NCI-H1417 (cell line): ENCODE data around the gene TMEM178B.
A peak's percentile ranks its signal among the peaks of the same experiment; 100 is the strongest.

Source experiments
- DNase-seq, 3 experiments: peaks; one replicate each; lab custom pipeline; 2025; lab: John Stamatoyannopoulos, UW

TMEM178B gene

GRCh38 chr7:141263983-141264382 lies 190.1 kb downstream of the TMEM178B start:
- DNase-seq: no peak

GRCh38 chr7:141264511-141264910 lies 190.6 kb downstream of the TMEM178B start:
- DNase-seq: no peak

- no peak for DNase-seq
Measured at GRCh38 chr7:141265668-141266067, 191.8 kb downstream of the TMEM178B start.

- DNase-seq: peak in 1 of 3 experiments; percentile 51
Measured at GRCh38 chr7:141268614-141269013, 194.8 kb downstream of the TMEM178B start.

GRCh38 chr7:141271451-141271850 lies 197.6 kb downstream of the TMEM178B start:
- no peak for DNase-seq

- no peak for DNase-seq
Measured at GRCh38 chr7:141272417-141272816, 198.6 kb downstream of the TMEM178B start.

GRCh38 chr7:141275350-141275749 lies 201.5 kb downstream of the TMEM178B start:
- no peak for DNase-seq

GRCh38 chr7:141276031-141276430 lies 202.2 kb downstream of the TMEM178B start:
- DNase-seq: no peak

GRCh38 chr7:141280100-141280499 lies 206.2 kb downstream of the TMEM178B start:
- DNase-seq: peak in 1 of 3 experiments; percentile 37

GRCh38 chr7:141281311-141281710 lies 207.4 kb downstream of the TMEM178B start:
- DNase-seq: no peak

- DNase-seq: no peak
Measured at GRCh38 chr7:141286522-141286921, 212.7 kb downstream of the TMEM178B start.

- DNase-seq: no peak
Measured at GRCh38 chr7:141287936-141288335, 214.1 kb downstream of the TMEM178B start.

GRCh38 chr7:141288626-141289025 lies 214.8 kb downstream of the TMEM178B start:
- DNase-seq: peak in 1 of 3 experiments; percentile 73

GRCh38 chr7:141290365-141290764 lies 216.5 kb downstream of the TMEM178B start:
- no peak for DNase-seq

- DNase-seq: no peak
Measured at GRCh38 chr7:141290973-141291372, 217.1 kb downstream of the TMEM178B start.

- DNase-seq: no peak
Measured at GRCh38 chr7:141291541-141291940, 217.7 kb downstream of the TMEM178B start.

- DNase-seq: no peak
Measured at GRCh38 chr7:141294143-141294829, 220.4 kb downstream of the TMEM178B start.

GRCh38 chr7:141295367-141295895 lies 221.6 kb downstream of the TMEM178B start:
- DNase-seq: peak in 2 of 3 experiments; percentile 49 to 99

- DNase-seq: no peak
Measured at GRCh38 chr7:141300816-141301215, 227.0 kb downstream of the TMEM178B start.

- DNase-seq: no peak
Measured at GRCh38 chr7:141301544-141301943, 227.7 kb downstream of the TMEM178B start.

- DNase-seq: no peak
Measured at GRCh38 chr7:141302617-141303016, 228.8 kb downstream of the TMEM178B start.

GRCh38 chr7:141304291-141304690 lies 230.4 kb downstream of the TMEM178B start:
- no peak for DNase-seq

GRCh38 chr7:141306081-141306480 lies 232.2 kb downstream of the TMEM178B start:
- DNase-seq: peak in 1 of 3 experiments; percentile 79

- DNase-seq: no peak
Measured at GRCh38 chr7:141312395-141312794, 238.5 kb downstream of the TMEM178B start.
